Upper lobe of left lung (tissue), 6 donors: ENCODE measurements around the gene SELENOS. TPM values are rescaled to one million over a fixed set of nuclear protein-coding genes. Genes with fewer than 3 reads are reported as not detected.

Experiments used
- ATAC-seq, 2 donors: fragments of 200-7000 bp; cut with Tn5 transposase; one replicate each; pipeline ENCODE4 v1.9.1; 2022; ENCODE audit warnings: mild to moderate bottlenecking in 2 of 2, moderate library complexity in 2 of 2; ENCODE audit not compliant: low FRiP score in 2 of 2
- DNase-seq, 2 donors: peaks; one replicate each; pipeline ENCODE4 v3.0.0-alpha.2; 2019 to 2020
- H3K27ac ChIP-seq, 4 donors: fragments of 200-600 bp; sonication (generic); one replicate each; pipeline ENCODE4 v1.5.1; 2016 to 2019
- H3K27me3 ChIP-seq, 4 donors: fragments of 200-600 bp; sonication (generic); one replicate each; pipeline ENCODE4 v1.5.1; 2017 to 2019
- H3K36me3 ChIP-seq, 4 donors: fragments of 200-600 bp; sonication (generic); one replicate each; pipeline ENCODE4 v1.5.1; 2016 to 2019
- H3K4me1 ChIP-seq, 4 donors: fragments of 200-600 bp; sonication (generic); one replicate each; pipeline ENCODE4 v1.5.1; 2018 to 2019
- H3K4me3 ChIP-seq, 4 donors: fragments of 200-600 bp; sonication (generic); one replicate each; pipeline ENCODE4 v1.5.1; 2017 to 2019; ENCODE audit warnings: mild to moderate bottlenecking in 2 of 4, moderate library complexity in 1 of 4
- H3K9me3 ChIP-seq, 4 donors: fragments of 200-600 bp; sonication (generic); one replicate each; pipeline ENCODE4 v1.5.1; 2018 to 2019
- EP300 ChIP-seq, 4 donors: sonication (generic); formaldehyde crosslinking; IDR thresholded peaks; one replicate each; pipeline ENCODE4 v1.5.1; 2017; ENCODE audit warnings: antibody characterized with exemption in 4 of 4, control low read depth in 2 of 4
- POLR2A ChIP-seq, 4 donors: fragments of 450-650 bp; IDR thresholded peaks; one replicate each; pipeline ENCODE4 v1.5.1; 2016 to 2017; ENCODE audit warnings: antibody characterized with exemption in 4 of 4, mild to moderate bottlenecking in 2 of 4
- POLR2AphosphoS5 ChIP-seq, 2 donors: sonication (generic); formaldehyde crosslinking; IDR thresholded peaks; one replicate each; pipeline ENCODE4 v1.5.1; 2017; ENCODE audit warnings: antibody characterized with exemption in 2 of 2
- WGBS, 2 donors: methylation state at CpG; one replicate each; pipeline ENCODE4 v1.1.5; 2017 to 2018; 5-methylcytosine and 5-hydroxymethylcytosine counted together
- total RNA-seq, 6 donors: library from RNA; depleted of rRNA in 4 of 6; stranded (reverse); fragments of >200 nt in 4 of 6; gene quantifications; one replicate each; pipeline versions ENCODE4 v1.1.0 to v1.2.1, GENCODE V29; 2016 to 2021
- TF ChIP-seq, protein P1 (sequence below), 6 experiments: fragments of 450-650 bp in 4 of 6; fragments of 200-600 bp in 2 of 6; sonication (generic) in 2 of 6; IDR thresholded peaks; one replicate each; pipeline ENCODE4 v1.5.1; 2016 to 2019; ENCODE audit warnings: antibody characterized with exemption in 6 of 6
- donor health status: DM: no; HTN: no; CAD: no; lungs with moderate emphysema.
- donor health status: DM: no; HTN: yes; CAD: no; lungs with severe emphysema.

The SELENOS gene
- total RNA-seq, 6 donors from 2014 or later = 48.2 to 106 (median 78.2) TPM

DNA sequence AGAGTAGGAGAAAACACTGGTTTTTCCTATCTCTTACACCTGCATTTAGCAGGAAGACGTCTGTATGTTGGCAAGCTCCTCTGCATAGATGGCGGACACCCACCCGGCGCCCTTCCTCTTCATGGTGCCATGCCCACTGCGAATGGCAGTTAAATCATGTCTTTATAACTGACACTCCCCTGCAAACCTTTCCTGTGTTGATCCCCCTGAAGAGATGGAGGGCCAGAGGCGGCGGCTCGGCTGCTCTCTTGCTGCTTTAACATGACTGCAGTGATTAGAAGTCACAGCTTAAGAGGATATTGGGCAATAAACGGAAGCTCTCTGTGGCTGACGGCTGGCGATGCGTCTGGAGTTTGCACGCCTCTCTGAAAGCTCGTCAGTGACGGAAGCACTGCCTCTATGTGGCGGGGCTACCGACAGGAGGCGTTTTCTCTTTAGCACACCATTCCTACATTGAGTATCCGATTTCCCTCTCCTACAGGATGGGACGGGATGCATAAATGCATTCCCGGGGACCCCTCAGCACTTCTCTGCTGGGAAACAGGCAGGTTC is 43.3 kb upstream of the SELENOS start:
- H3K27me3 ChIP-seq = no peaks in the 10 kb centered on the region
- TF ChIP-seq EP300 (IDR thresholded peaks at IDR 0.05) (no peak), POLR2A (IDR thresholded peaks at IDR 0.05) (peak in 1 of 4 donors; percentile 23), POLR2AphosphoS5 (IDR thresholded peaks at IDR 0.05) (no peak)
- TF ChIP-seq, protein P1, sequence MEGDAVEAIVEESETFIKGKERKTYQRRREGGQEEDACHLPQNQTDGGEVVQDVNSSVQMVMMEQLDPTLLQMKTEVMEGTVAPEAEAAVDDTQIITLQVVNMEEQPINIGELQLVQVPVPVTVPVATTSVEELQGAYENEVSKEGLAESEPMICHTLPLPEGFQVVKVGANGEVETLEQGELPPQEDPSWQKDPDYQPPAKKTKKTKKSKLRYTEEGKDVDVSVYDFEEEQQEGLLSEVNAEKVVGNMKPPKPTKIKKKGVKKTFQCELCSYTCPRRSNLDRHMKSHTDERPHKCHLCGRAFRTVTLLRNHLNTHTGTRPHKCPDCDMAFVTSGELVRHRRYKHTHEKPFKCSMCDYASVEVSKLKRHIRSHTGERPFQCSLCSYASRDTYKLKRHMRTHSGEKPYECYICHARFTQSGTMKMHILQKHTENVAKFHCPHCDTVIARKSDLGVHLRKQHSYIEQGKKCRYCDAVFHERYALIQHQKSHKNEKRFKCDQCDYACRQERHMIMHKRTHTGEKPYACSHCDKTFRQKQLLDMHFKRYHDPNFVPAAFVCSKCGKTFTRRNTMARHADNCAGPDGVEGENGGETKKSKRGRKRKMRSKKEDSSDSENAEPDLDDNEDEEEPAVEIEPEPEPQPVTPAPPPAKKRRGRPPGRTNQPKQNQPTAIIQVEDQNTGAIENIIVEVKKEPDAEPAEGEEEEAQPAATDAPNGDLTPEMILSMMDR (IDR thresholded peaks at IDR 0.05) = peak in 4 of 6 experiments; percentile 43 to 62 (median 54)
- H3K9me3 ChIP-seq = no peaks in the 10 kb centered on the region
- DNase-seq (peak in 1 of 2 donors; percentile 79), ATAC-seq (peak; percentile 75 to 76)
- 28 to 58% methylated on average over 21 of the region's 21 CpGs for WGBS, 2 donors
- no peaks in the 10 kb centered on the region for H3K36me3 ChIP-seq
- H3K4me1 ChIP-seq = peaks cover 0 to 10% (median 2%) of the 10 kb centered on the region in 4 donors
- peak overlapping the region in 2 of 4 donors; percentile 6 to 39 for H3K27ac ChIP-seq
- H3K4me3 ChIP-seq = peak overlapping the region in 1 of 4 donors; percentile 30

DNA sequence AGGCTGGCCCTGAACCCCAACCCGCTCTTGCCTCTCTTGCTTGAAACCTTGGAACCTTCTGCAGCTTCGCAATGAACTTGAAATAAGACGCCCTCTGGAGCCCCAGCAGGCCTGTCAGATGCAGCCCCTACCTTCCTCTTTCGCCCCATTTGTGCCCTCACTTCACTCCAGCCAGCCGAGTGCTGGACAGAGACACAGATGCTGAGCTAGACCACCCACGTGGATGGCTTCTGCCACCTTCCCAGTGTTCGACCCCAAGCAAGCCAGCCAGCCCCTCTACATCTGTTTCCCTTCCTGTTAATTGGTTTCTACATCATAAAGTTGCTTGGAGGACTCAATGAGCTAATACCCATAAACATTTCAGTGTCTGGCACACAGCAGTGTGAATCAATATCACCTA is 41.6 kb upstream of the SELENOS start:
- H3K9me3 ChIP-seq = no peaks in the 10 kb centered on the region
- DNase-seq = no peak

GRCh38 chr15:101318147-101318819 is 41.0 kb upstream of the SELENOS start:
- H3K27me3 ChIP-seq = no peaks in the 10 kb centered on the region
- no peak overlapping the region for H3K4me3 ChIP-seq
- H3K4me1 ChIP-seq = peaks cover 0 to 10% (median 2%) of the 10 kb centered on the region in 4 donors
- ATAC-seq (no peak), DNase-seq (peak in 1 of 2 donors; percentile 22)
- 80 to 83% methylated on average over 17 to 20 of the region's 20 CpGs for WGBS, 2 donors
- no peaks in the 10 kb centered on the region for H3K36me3 ChIP-seq
- H3K9me3 ChIP-seq = no peaks in the 10 kb centered on the region
- no peak for TF ChIP-seq POLR2A (IDR thresholded peaks at IDR 0.05)
- H3K27ac ChIP-seq = no peak overlapping the region

More for the DNA sequence above, 41.6 kb upstream of the SELENOS start:
- TF ChIP-seq EP300 (IDR thresholded peaks at IDR 0.05) = no peak
- TF ChIP-seq, protein P1 (IDR thresholded peaks at IDR 0.05) = no peak
- TF ChIP-seq POLR2AphosphoS5 (IDR thresholded peaks at IDR 0.05) = no peak
- no peak for TF ChIP-seq POLR2A (IDR thresholded peaks at IDR 0.05)
- Histone ChIP-seq H3K27me3 (no peaks in the 10 kb centered on the region), H3K36me3 (no peaks in the 10 kb centered on the region), H3K4me3 (no peak overlapping the region), H3K4me1 (peaks cover 0 to 10% (median 2%) of the 10 kb centered on the region in 4 donors), H3K27ac (no peak overlapping the region)
- WGBS, 2 donors = 47 to 61% methylated on average over 5 to 7 of the region's 7 CpGs
- ATAC-seq = no peak

DNA sequence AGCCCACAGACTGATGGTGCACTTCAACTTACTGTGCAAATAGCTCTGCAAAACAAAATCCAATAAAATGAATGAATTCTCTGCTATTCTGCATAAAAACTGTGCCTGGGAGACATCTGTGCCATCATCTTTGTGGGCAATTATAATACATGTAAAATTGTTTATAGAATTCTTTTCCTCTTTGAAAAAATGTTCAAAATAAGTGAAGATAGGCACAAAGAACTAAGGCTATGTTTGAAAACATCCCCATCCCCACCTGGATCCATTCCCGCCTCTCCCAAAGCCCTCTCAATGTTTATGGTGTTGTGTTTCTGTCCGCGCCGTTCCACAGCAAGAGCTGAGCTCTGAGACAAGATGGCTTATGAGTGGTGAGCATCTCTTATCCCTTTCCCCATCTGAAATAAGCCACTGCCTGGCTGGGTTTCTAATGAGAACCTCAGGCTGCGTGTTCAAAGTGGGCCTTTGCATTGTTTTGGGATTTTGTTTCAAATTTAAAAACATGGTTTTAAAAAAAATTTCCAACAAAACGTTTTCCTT is 40.1 kb upstream of the SELENOS start:
- Histone ChIP-seq H3K9me3 (no peaks in the 10 kb centered on the region), H3K27me3 (no peaks in the 10 kb centered on the region), H3K36me3 (no peaks in the 10 kb centered on the region), H3K4me1 (peaks cover 0 to 10% (median 2%) of the 10 kb centered on the region in 4 donors), H3K4me3 (no peak overlapping the region), H3K27ac (no peak overlapping the region)
- TF ChIP-seq, protein P1 (IDR thresholded peaks at IDR 0.05) = no peak
- TF ChIP-seq POLR2A (IDR thresholded peaks at IDR 0.05) (no peak), EP300 (IDR thresholded peaks at IDR 0.05) (no peak), POLR2AphosphoS5 (IDR thresholded peaks at IDR 0.05) (no peak)
- WGBS, 2 donors = 86 to 92% methylated on average over 6 of the region's 6 CpGs
- no peak for ATAC-seq
- DNase-seq = no peak

GRCh38 chr15:101316529-101316928 is 39.2 kb upstream of the SELENOS start:
- no peak overlapping the region for H3K27ac ChIP-seq
- H3K4me3 ChIP-seq = no peak overlapping the region
- no peak for DNase-seq
- H3K36me3 ChIP-seq = no peaks in the 10 kb centered on the region
- no peak for TF ChIP-seq POLR2AphosphoS5 (IDR thresholded peaks at IDR 0.05)
- TF ChIP-seq POLR2A (IDR thresholded peaks at IDR 0.05) = no peak
- TF ChIP-seq EP300 (IDR thresholded peaks at IDR 0.05) = no peak
- TF ChIP-seq, protein P1 (IDR thresholded peaks at IDR 0.05) = no peak
- H3K27me3 ChIP-seq = no peaks in the 10 kb centered on the region
- 87 to 90% methylated on average over 5 of the region's 5 CpGs for WGBS, 2 donors
- ATAC-seq = no peak
- H3K9me3 ChIP-seq = no peaks in the 10 kb centered on the region
- H3K4me1 ChIP-seq = peaks cover 0 to 10% (median 2%) of the 10 kb centered on the region in 4 donors
